ENCODE measurements around the gene TMEM132C.

TMEM132C gene

GRCh38 chr12:128455851-128456250 lies 188.9 kb downstream of the TMEM132C start:
- TF ChIP-seq CEBPB (IDR thresholded peaks at IDR 0.05) (no peak), EGR1 (IDR thresholded peaks at IDR 0.05) (no peak), FOXM1 (IDR thresholded peaks at IDR 0.05; ENCODE audit: borderline replicate concordance, low read depth) (no peak), NFIC (IDR thresholded peaks at IDR 0.05) (no peak), MAX (IDR thresholded peaks at IDR 0.05) (no peak), TCF12 (IDR thresholded peaks at IDR 0.05; ENCODE audit: low read depth) (no peak), RAD21 (IDR thresholded peaks at IDR 0.05; ENCODE audit: low read depth) (no peak), TEAD4 (IDR thresholded peaks at IDR 0.05) (no peak)
- TF ChIP-seq, protein P1, sequence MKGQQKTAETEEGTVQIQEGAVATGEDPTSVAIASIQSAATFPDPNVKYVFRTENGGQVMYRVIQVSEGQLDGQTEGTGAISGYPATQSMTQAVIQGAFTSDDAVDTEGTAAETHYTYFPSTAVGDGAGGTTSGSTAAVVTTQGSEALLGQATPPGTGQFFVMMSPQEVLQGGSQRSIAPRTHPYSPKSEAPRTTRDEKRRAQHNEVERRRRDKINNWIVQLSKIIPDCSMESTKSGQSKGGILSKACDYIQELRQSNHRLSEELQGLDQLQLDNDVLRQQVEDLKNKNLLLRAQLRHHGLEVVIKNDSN (IDR thresholded peaks at IDR 0.05) = no peak
- TF ChIP-seq, protein P2, sequence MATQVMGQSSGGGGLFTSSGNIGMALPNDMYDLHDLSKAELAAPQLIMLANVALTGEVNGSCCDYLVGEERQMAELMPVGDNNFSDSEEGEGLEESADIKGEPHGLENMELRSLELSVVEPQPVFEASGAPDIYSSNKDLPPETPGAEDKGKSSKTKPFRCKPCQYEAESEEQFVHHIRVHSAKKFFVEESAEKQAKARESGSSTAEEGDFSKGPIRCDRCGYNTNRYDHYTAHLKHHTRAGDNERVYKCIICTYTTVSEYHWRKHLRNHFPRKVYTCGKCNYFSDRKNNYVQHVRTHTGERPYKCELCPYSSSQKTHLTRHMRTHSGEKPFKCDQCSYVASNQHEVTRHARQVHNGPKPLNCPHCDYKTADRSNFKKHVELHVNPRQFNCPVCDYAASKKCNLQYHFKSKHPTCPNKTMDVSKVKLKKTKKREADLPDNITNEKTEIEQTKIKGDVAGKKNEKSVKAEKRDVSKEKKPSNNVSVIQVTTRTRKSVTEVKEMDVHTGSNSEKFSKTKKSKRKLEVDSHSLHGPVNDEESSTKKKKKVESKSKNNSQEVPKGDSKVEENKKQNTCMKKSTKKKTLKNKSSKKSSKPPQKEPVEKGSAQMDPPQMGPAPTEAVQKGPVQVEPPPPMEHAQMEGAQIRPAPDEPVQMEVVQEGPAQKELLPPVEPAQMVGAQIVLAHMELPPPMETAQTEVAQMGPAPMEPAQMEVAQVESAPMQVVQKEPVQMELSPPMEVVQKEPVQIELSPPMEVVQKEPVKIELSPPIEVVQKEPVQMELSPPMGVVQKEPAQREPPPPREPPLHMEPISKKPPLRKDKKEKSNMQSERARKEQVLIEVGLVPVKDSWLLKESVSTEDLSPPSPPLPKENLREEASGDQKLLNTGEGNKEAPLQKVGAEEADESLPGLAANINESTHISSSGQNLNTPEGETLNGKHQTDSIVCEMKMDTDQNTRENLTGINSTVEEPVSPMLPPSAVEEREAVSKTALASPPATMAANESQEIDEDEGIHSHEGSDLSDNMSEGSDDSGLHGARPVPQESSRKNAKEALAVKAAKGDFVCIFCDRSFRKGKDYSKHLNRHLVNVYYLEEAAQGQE (IDR thresholded peaks at IDR 0.05; ENCODE audit: low read depth) = no peak

GRCh38 chr12:128456922-128457321 lies 190.0 kb downstream of the TMEM132C start:
- no peak for TF ChIP-seq TCF12 (IDR thresholded peaks at IDR 0.05; ENCODE audit: low read depth)
- no peak for TF ChIP-seq EP300 (IDR thresholded peaks at IDR 0.05; ENCODE audit: borderline replicate concordance)
- TF ChIP-seq YY1 (IDR thresholded peaks at IDR 0.05; ENCODE audit: low read depth) = no peak
- TF ChIP-seq TAF1 (IDR thresholded peaks at IDR 0.05; ENCODE audit: low read depth) = no peak
- TF ChIP-seq, protein P2 (IDR thresholded peaks at IDR 0.05; ENCODE audit: low read depth) = no peak
- TF ChIP-seq CREB1 (IDR thresholded peaks at IDR 0.05; ENCODE audit: low read depth) = no peak
- no peak for TF ChIP-seq FOXM1 (IDR thresholded peaks at IDR 0.05; ENCODE audit: borderline replicate concordance, low read depth)
- no peak for TF ChIP-seq NFIC (IDR thresholded peaks at IDR 0.05)
- no peak for TF ChIP-seq TEAD4 (IDR thresholded peaks at IDR 0.05)
- no peak for TF ChIP-seq RAD21 (IDR thresholded peaks at IDR 0.05; ENCODE audit: low read depth)
- TF ChIP-seq MAX (IDR thresholded peaks at IDR 0.05) = no peak
- no peak for TF ChIP-seq ZBTB7A (IDR thresholded peaks at IDR 0.05; ENCODE audit: low read depth)
- TF ChIP-seq, protein P1 (IDR thresholded peaks at IDR 0.05) = no peak

DNA sequence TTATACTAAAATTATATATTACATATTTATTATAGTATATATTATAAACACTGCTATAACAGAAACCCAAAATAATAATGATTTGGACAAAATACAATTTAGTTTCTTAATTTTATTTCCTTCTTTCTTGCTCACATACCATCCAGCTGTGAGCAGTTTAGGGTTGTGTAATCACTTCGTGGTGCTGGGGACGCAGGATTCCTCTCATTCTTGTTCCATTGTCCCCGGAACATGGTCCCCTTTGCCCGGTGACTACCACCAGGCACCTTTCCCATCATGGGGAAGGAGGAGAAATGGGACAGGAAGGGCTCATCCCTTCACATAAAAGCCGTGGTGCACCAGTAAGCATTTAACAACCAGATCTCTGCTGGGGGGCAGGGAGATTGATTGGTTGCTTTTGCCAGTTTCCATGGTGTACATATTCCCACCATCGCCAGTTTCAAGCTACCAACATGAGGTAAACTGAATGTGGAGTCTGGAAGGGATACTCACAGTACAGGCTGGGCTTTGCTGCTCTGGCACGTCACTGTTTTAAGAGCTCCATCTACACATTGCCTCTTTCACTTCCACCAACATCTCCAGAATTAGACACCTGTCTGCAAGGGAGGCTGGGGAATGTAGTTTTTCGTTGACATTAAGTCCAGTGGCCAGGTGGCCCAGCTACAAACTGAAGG lies 191.5 kb downstream of the TMEM132C start:
- TF ChIP-seq NFIC (IDR thresholded peaks at IDR 0.05) (no peak), FOXM1 (IDR thresholded peaks at IDR 0.05; ENCODE audit: borderline replicate concordance, low read depth) (no peak), TEAD4 (IDR thresholded peaks at IDR 0.05) (no peak), YY1 (IDR thresholded peaks at IDR 0.05; ENCODE audit: low read depth) (no peak), ZBTB7A (IDR thresholded peaks at IDR 0.05; ENCODE audit: low read depth) (no peak), CEBPB (IDR thresholded peaks at IDR 0.05) (no peak), TCF12 (IDR thresholded peaks at IDR 0.05; ENCODE audit: low read depth) (no peak), TAF1 (IDR thresholded peaks at IDR 0.05; ENCODE audit: low read depth) (no peak), EGR1 (IDR thresholded peaks at IDR 0.05) (no peak), CREB1 (IDR thresholded peaks at IDR 0.05; ENCODE audit: low read depth) (no peak)
- TF ChIP-seq, protein P2 (IDR thresholded peaks at IDR 0.05; ENCODE audit: low read depth) = no peak
- TF ChIP-seq, protein P1 (IDR thresholded peaks at IDR 0.05) = no peak

GRCh38 chr12:128459067-128459466 lies 192.1 kb downstream of the TMEM132C start:
- TF ChIP-seq YY1 (IDR thresholded peaks at IDR 0.05; ENCODE audit: low read depth) = no peak
- TF ChIP-seq, protein P2 (IDR thresholded peaks at IDR 0.05; ENCODE audit: low read depth) = no peak
- TF ChIP-seq RAD21 (IDR thresholded peaks at IDR 0.05; ENCODE audit: low read depth) = no peak
- TF ChIP-seq TAF1 (IDR thresholded peaks at IDR 0.05; ENCODE audit: low read depth) = no peak
- TF ChIP-seq, protein P1 (IDR thresholded peaks at IDR 0.05) = no peak
- TF ChIP-seq EP300 (IDR thresholded peaks at IDR 0.05; ENCODE audit: borderline replicate concordance) = no peak
- TF ChIP-seq TCF12 (IDR thresholded peaks at IDR 0.05; ENCODE audit: low read depth) = no peak
- TF ChIP-seq MAX (IDR thresholded peaks at IDR 0.05) = no peak
- no peak for TF ChIP-seq ZBTB7A (IDR thresholded peaks at IDR 0.05; ENCODE audit: low read depth)
- no peak for TF ChIP-seq NFIC (IDR thresholded peaks at IDR 0.05)
- TF ChIP-seq EGR1 (IDR thresholded peaks at IDR 0.05) = no peak
- no peak for TF ChIP-seq TEAD4 (IDR thresholded peaks at IDR 0.05)
- no peak for TF ChIP-seq FOXM1 (IDR thresholded peaks at IDR 0.05; ENCODE audit: borderline replicate concordance, low read depth)
- no peak for TF ChIP-seq CREB1 (IDR thresholded peaks at IDR 0.05; ENCODE audit: low read depth)
- no peak for TF ChIP-seq CEBPB (IDR thresholded peaks at IDR 0.05)

Data from Ishikawa (cell line).